Spleen (tissue), 7 donors: ENCODE results near the gene TXN2.

ENCODE experiments used
- CTCF ChIP-seq, 11 experiments: fragments of 200-600 bp in 7 of 11; fragments of 450-650 bp in 4 of 11; sonication (generic) in 4 of 11; IDR thresholded peaks in 8 of 11; conservative IDR thresholded peaks in 3 of 11; 1 replicate in 7 of 11; 2 replicates in 4 of 11; pipeline versions ENCODE4 v1.4.0 to v1.8.0; 2016 to 2021; ENCODE audit warnings: antibody characterized with exemption in 11 of 11, inconsistent platforms in 4 of 11, mild to moderate bottlenecking in 1 of 11
- POLR2A ChIP-seq, 3 donors: fragments of 450-650 bp; IDR thresholded peaks; one replicate each; pipeline ENCODE4 v1.5.1; 2017; ENCODE audit warnings: antibody characterized with exemption in 3 of 3, mild to moderate bottlenecking in 1 of 3
- donor health status: DM: no; HTN: no; CAD: no; lungs with moderate emphysema.
- donor health status: DM: no; HTN: no; CAD: no.
- donor health status: DM: no; HTN: no; CAD: no.

- no peak for TF ChIP-seq POLR2A (IDR thresholded peaks at IDR 0.05)
- no peak for TF ChIP-seq CTCF (IDR thresholded peaks at IDR 0.05 in 8 of 11, conservative IDR thresholded peaks at IDR 0.05 in 3 of 11)
These were observed 46.9 kb upstream of the TXN2 start for GRCh38 chr22:36528341-36528740.
